ENCODE results near the gene OMG.

Gene OMG

GRCh38 chr17:31308372-31309334 lies 11.6 kb upstream of the OMG start:
- H4K91ac ChIP-seq (ENCODE audit: low read depth, low read length): no peak overlapping the region
- WGBS (ENCODE audit: extremely low coverage, insufficient coverage, insufficient read length): no CpG with 5 or more reads among the region's 5 CpGs
- H3K4me2 ChIP-seq (ENCODE audit: low read length): no peak overlapping the region

GRCh38 chr17:31307640-31308039 lies 10.6 kb upstream of the OMG start:
- H4K12ac ChIP-seq (ENCODE audit: low read depth, low read length): no peak overlapping the region
- no peak overlapping the region for H3K9ac ChIP-seq (ENCODE audit: low read length)
- H4K91ac ChIP-seq (ENCODE audit: low read depth, low read length): no peak overlapping the region
- no peak overlapping the region for H3K4me3 ChIP-seq (ENCODE audit: low read depth, low read length)
- no peak overlapping the region for H2BK12ac ChIP-seq (ENCODE audit: low read length)
- H2AK5ac ChIP-seq (ENCODE audit: low read length): no peak overlapping the region
- H3K4me1 ChIP-seq (ENCODE audit: control insufficient read depth in 1 of 2, insufficient read depth in 2 of 2, low read length in 2 of 2): no peaks in the 10 kb centered on the region
- H3K79me2 ChIP-seq (ENCODE audit: control insufficient read depth, insufficient read depth, low read length, poor library complexity): no peaks in the 10 kb centered on the region
- no peaks in the 10 kb centered on the region for H3K27me3 ChIP-seq (ENCODE audit: insufficient read depth, low read length)
- no peak overlapping the region for H4K8ac ChIP-seq (ENCODE audit: low read depth, low read length)
- no peak overlapping the region for H2AFZ ChIP-seq (ENCODE audit: insufficient read depth, low read length, poor library complexity)
- DNase-seq: no peak
- H3K14ac ChIP-seq (ENCODE audit: low read length): no peak overlapping the region
- no peak overlapping the region for H2BK120ac ChIP-seq (ENCODE audit: insufficient read depth, low read length, poor library complexity)
- no peak overlapping the region for H3K27ac ChIP-seq (ENCODE audit: low read depth, low read length)
- no peak overlapping the region for H3K18ac ChIP-seq (ENCODE audit: low read length)
- no peak overlapping the region for H3K4me2 ChIP-seq (ENCODE audit: low read length)
- no CpG with 5 or more reads among the region's 1 CpG for WGBS (ENCODE audit: extremely low coverage, insufficient coverage, insufficient read length)
- no peak overlapping the region for H3K23ac ChIP-seq (ENCODE audit: low read length)
- no peaks in the 10 kb centered on the region for H3K9me3 ChIP-seq (ENCODE audit: insufficient read depth, low read depth, low read length)
- peaks cover 0 to 2% of the 10 kb centered on the region in 2 experiments for H3K36me3 ChIP-seq (ENCODE audit: control insufficient read depth in 1 of 2, insufficient read depth in 2 of 2, low read length in 2 of 2)
- H2BK5ac ChIP-seq (ENCODE audit: low read depth, low read length, poor library complexity): no peak overlapping the region
- H3K79me1 ChIP-seq (ENCODE audit: low read length): no peaks in the 10 kb centered on the region
- no peak overlapping the region for H3K4ac ChIP-seq (ENCODE audit: low read depth, low read length)

More at GRCh38 chr17:31308372-31309334, 11.6 kb upstream of the OMG start:
- no peak overlapping the region for H2AK5ac ChIP-seq (ENCODE audit: low read length)
- peaks cover 0 to 2% of the 10 kb centered on the region in 2 experiments for H3K36me3 ChIP-seq (ENCODE audit: control insufficient read depth in 1 of 2, insufficient read depth in 2 of 2, low read length in 2 of 2)
- H3K27me3 ChIP-seq (ENCODE audit: insufficient read depth, low read length): no peaks in the 10 kb centered on the region
- H3K4me3 ChIP-seq (ENCODE audit: low read depth, low read length): no peak overlapping the region
- no peak overlapping the region for H3K9ac ChIP-seq (ENCODE audit: low read length)
- H3K27ac ChIP-seq (ENCODE audit: low read depth, low read length): no peak overlapping the region
- DNase-seq: peak in 1 of 2 donors; percentile 18
- H3K79me2 ChIP-seq (ENCODE audit: control insufficient read depth, insufficient read depth, low read length, poor library complexity): no peaks in the 10 kb centered on the region
- no peaks in the 10 kb centered on the region for H3K4me1 ChIP-seq (ENCODE audit: control insufficient read depth in 1 of 2, insufficient read depth in 2 of 2, low read length in 2 of 2)
- H4K12ac ChIP-seq (ENCODE audit: low read depth, low read length): no peak overlapping the region
- H3K18ac ChIP-seq (ENCODE audit: low read length): no peak overlapping the region
- no peak overlapping the region for H2BK5ac ChIP-seq (ENCODE audit: low read depth, low read length, poor library complexity)
- no peak overlapping the region for H3K14ac ChIP-seq (ENCODE audit: low read length)
- no peak overlapping the region for H3K23ac ChIP-seq (ENCODE audit: low read length)
- H3K9me3 ChIP-seq (ENCODE audit: insufficient read depth, low read depth, low read length): no peaks in the 10 kb centered on the region
- H4K8ac ChIP-seq (ENCODE audit: low read depth, low read length): no peak overlapping the region
- no peak overlapping the region for H3K4ac ChIP-seq (ENCODE audit: low read depth, low read length)
- no peak overlapping the region for H2BK12ac ChIP-seq (ENCODE audit: low read length)
- H2AFZ ChIP-seq (ENCODE audit: insufficient read depth, low read length, poor library complexity): no peak overlapping the region
- no peak overlapping the region for H2BK120ac ChIP-seq (ENCODE audit: insufficient read depth, low read length, poor library complexity)
- H3K79me1 ChIP-seq (ENCODE audit: low read length): no peaks in the 10 kb centered on the region

- Histone ChIP-seq H4K91ac (ENCODE audit: low read depth, low read length) (no peak overlapping the region), H3K36me3 (ENCODE audit: control insufficient read depth in 1 of 2, insufficient read depth in 2 of 2, low read length in 2 of 2) (peaks cover 0 to 1% of the 10 kb centered on the region in 2 experiments), H2AK5ac (ENCODE audit: low read length) (no peak overlapping the region)
Measured at GRCh38 chr17:31299624-31300023, 2.6 kb upstream of the OMG start.

GRCh38 chr17:31296142-31296541 lies 897 bp downstream of the OMG start:
- Histone ChIP-seq H3K9ac (ENCODE audit: low read length) (no peak overlapping the region), H3K23ac (ENCODE audit: low read length) (no peak overlapping the region), H3K14ac (ENCODE audit: low read length) (no peak overlapping the region), H3K4me2 (ENCODE audit: low read length) (no peak overlapping the region), H3K4ac (ENCODE audit: low read depth, low read length) (no peak overlapping the region), H2AFZ (ENCODE audit: insufficient read depth, low read length, poor library complexity) (no peak overlapping the region), H3K4me1 (ENCODE audit: control insufficient read depth in 1 of 2, insufficient read depth in 2 of 2, low read length in 2 of 2) (no peaks in the 10 kb centered on the region), H4K12ac (ENCODE audit: low read depth, low read length) (no peak overlapping the region), H3K18ac (ENCODE audit: low read length) (no peak overlapping the region), H3K4me3 (ENCODE audit: low read depth, low read length) (no peak overlapping the region), H2BK120ac (ENCODE audit: insufficient read depth, low read length, poor library complexity) (no peak overlapping the region), H4K91ac (ENCODE audit: low read depth, low read length) (no peak overlapping the region), H3K9me3 (ENCODE audit: insufficient read depth, low read depth, low read length) (no peaks in the 10 kb centered on the region), H2AK5ac (ENCODE audit: low read length) (no peak overlapping the region), H3K79me1 (ENCODE audit: low read length) (no peaks in the 10 kb centered on the region), H2BK12ac (ENCODE audit: low read length) (no peak overlapping the region), H4K8ac (ENCODE audit: low read depth, low read length) (no peak overlapping the region), H3K79me2 (ENCODE audit: control insufficient read depth, insufficient read depth, low read length, poor library complexity) (no peaks in the 10 kb centered on the region), H3K27me3 (ENCODE audit: insufficient read depth, low read length) (no peaks in the 10 kb centered on the region), H2BK5ac (ENCODE audit: low read depth, low read length, poor library complexity) (no peak overlapping the region), H3K36me3 (ENCODE audit: control insufficient read depth in 1 of 2, insufficient read depth in 2 of 2, low read length in 2 of 2) (peaks cover 0 to 1% of the 10 kb centered on the region in 2 experiments), H3K27ac (ENCODE audit: low read depth, low read length) (no peak overlapping the region)
- no peak for DNase-seq
- no CpG with 5 or more reads among the region's 2 CpGs for WGBS (ENCODE audit: extremely low coverage, insufficient coverage, insufficient read length)

More at GRCh38 chr17:31299624-31300023, 2.6 kb upstream of the OMG start:
- Histone ChIP-seq H2AFZ (ENCODE audit: insufficient read depth, low read length, poor library complexity) (no peak overlapping the region), H3K4me3 (ENCODE audit: low read depth, low read length) (no peak overlapping the region), H3K79me2 (ENCODE audit: control insufficient read depth, insufficient read depth, low read length, poor library complexity) (no peaks in the 10 kb centered on the region), H3K79me1 (ENCODE audit: low read length) (no peaks in the 10 kb centered on the region), H3K4ac (ENCODE audit: low read depth, low read length) (no peak overlapping the region), H3K9me3 (ENCODE audit: insufficient read depth, low read depth, low read length) (no peaks in the 10 kb centered on the region), H3K27me3 (ENCODE audit: insufficient read depth, low read length) (no peaks in the 10 kb centered on the region), H3K27ac (ENCODE audit: low read depth, low read length) (no peak overlapping the region), H2BK120ac (ENCODE audit: insufficient read depth, low read length, poor library complexity) (no peak overlapping the region), H3K18ac (ENCODE audit: low read length) (no peak overlapping the region), H2BK5ac (ENCODE audit: low read depth, low read length, poor library complexity) (no peak overlapping the region), H2BK12ac (ENCODE audit: low read length) (no peak overlapping the region), H4K12ac (ENCODE audit: low read depth, low read length) (no peak overlapping the region), H3K9ac (ENCODE audit: low read length) (no peak overlapping the region), H3K23ac (ENCODE audit: low read length) (no peak overlapping the region), H3K14ac (ENCODE audit: low read length) (no peak overlapping the region), H3K4me1 (ENCODE audit: control insufficient read depth in 1 of 2, insufficient read depth in 2 of 2, low read length in 2 of 2) (no peaks in the 10 kb centered on the region), H3K4me2 (ENCODE audit: low read length) (no peak overlapping the region), H4K8ac (ENCODE audit: low read depth, low read length) (no peak overlapping the region)
- DNase-seq: no peak
